HCT116 (cell line): Measurements from ENCODE around the gene CDC42BPB.

Source experiments
- EZH2 ChIP-seq: fragments of 200-600 bp; sonication (generic); IDR thresholded peaks from 2 replicates; pipeline ENCODE4 v1.6.1; 2017; ENCODE audit warnings: antibody characterized with exemption, mixed run types
- TF ChIP-seq, protein P1 (sequence below), 3 experiments: fragments of 200-600 bp in 1 of 3; sonication (generic) in 1 of 3; IDR thresholded peaks in 2 of 3; conservative IDR thresholded peaks in 1 of 3; 2 replicates each; pipeline ENCODE4 v1.5.1; 2012 to 2017; ENCODE audit warnings: low read depth in 2 of 3, low read length in 2 of 3, antibody characterized with exemption in 1 of 3, borderline replicate concordance in 1 of 3, control low read depth in 1 of 3, mild to moderate bottlenecking in 1 of 3, mixed read lengths in 1 of 3, mixed run types in 1 of 3, moderate library complexity in 1 of 3; ENCODE audit not compliant: insufficient read depth in 1 of 3

DNA sequence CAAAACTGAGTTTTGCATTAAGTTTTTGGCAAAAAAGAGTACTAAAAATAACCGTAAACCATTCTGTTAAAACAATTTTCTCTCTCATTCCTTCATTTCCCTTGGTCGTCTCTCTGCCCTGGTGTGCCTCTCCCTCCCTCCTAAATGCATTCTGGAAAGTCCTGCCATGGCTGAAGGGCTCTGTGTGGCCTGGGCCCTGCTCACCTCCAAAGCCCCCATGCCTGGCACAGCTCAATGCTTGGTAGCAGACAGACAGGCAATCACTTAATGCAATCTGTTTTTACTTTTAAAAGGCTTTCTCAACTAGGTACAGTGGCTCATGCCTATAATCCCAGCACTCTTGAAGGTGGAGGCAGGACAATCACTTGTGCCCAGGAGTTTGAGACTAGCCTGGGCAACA lies 47.8 kb downstream of the CDC42BPB start:
- TF ChIP-seq, protein P1, sequence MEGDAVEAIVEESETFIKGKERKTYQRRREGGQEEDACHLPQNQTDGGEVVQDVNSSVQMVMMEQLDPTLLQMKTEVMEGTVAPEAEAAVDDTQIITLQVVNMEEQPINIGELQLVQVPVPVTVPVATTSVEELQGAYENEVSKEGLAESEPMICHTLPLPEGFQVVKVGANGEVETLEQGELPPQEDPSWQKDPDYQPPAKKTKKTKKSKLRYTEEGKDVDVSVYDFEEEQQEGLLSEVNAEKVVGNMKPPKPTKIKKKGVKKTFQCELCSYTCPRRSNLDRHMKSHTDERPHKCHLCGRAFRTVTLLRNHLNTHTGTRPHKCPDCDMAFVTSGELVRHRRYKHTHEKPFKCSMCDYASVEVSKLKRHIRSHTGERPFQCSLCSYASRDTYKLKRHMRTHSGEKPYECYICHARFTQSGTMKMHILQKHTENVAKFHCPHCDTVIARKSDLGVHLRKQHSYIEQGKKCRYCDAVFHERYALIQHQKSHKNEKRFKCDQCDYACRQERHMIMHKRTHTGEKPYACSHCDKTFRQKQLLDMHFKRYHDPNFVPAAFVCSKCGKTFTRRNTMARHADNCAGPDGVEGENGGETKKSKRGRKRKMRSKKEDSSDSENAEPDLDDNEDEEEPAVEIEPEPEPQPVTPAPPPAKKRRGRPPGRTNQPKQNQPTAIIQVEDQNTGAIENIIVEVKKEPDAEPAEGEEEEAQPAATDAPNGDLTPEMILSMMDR (IDR thresholded peaks at IDR 0.05 in 2 of 3, conservative IDR thresholded peaks at IDR 0.05 in 1 of 3; ENCODE audit: borderline replicate concordance in 1 of 3, insufficient read depth in 1 of 3, low read depth in 2 of 3, low read length in 2 of 3), result no peak
- no peak for TF ChIP-seq EZH2
